H1 (cell line): Measurements from ENCODE around the gene CCDC88C. TPM values are rescaled to one million over a fixed set of nuclear protein-coding genes. Genes with fewer than 3 reads are reported as not detected.

ENCODE experiments used
- CTCF ChIA-PET: fragments of 300-600 bp; sonication (Branson Sonifier 250); formaldehyde crosslinking; loops from one replicate; lab custom pipeline; 2021; ENCODE audit not compliant: partially characterized antibody; lab: Charles Lee
- POLR2A ChIA-PET: fragments of 300-600 bp; sonication (Branson Sonifier 250); formaldehyde crosslinking; loops from one replicate; lab custom pipeline; 2021; ENCODE audit warnings: inconsistent platforms; ENCODE audit not compliant: partially characterized antibody; lab: Charles Lee
- DNase-seq, 2 experiments: peaks; one replicate each; pipeline versions ENCODE4 v3.0.0 to v3.0.0-alpha.2; 2010 to 2022; ENCODE audit warnings: low spot score in 2 of 2, low read depth in 1 of 2, mixed read lengths in 1 of 2
- FAIRE-seq: peaks from 2 replicates; lab custom pipeline; 2011; peaks lifted over from hg19 to GRCh38; lab: Jason Lieb, UNC
- H2AFZ ChIP-seq: 2 replicates; pipeline ENCODE4 v1.8.1; 2012; ENCODE audit warnings: low read length, inconsistent platforms
- H2AK5ac ChIP-seq: 2 replicates; pipeline ENCODE4 v1.6.1; 2013; ENCODE audit warnings: low read depth, low read length
- H2BK120ac ChIP-seq: replicated peaks from 2 replicates; pipeline ENCODE3; 2013; ENCODE audit warnings: low read depth, low read length, inconsistent platforms
- H2BK12ac ChIP-seq: 2 replicates; pipeline ENCODE4 v1.6.1; 2013; ENCODE audit warnings: low read depth, low read length
- H2BK15ac ChIP-seq: 2 replicates; pipeline ENCODE4 v1.6.1; 2013; ENCODE audit warnings: low read length
- H2BK20ac ChIP-seq: 2 replicates; pipeline ENCODE4 v1.6.1; 2013; ENCODE audit warnings: low read length
- H2BK5ac ChIP-seq: 2 replicates; pipeline ENCODE4 v1.6.1; 2013; ENCODE audit warnings: low read depth, low read length
- H3K14ac ChIP-seq: 2 replicates; pipeline ENCODE4 v1.6.1; 2013; ENCODE audit warnings: inconsistent platforms; ENCODE audit not compliant: insufficient read length
- H3K18ac ChIP-seq: 2 replicates; pipeline ENCODE4 v1.6.1; 2013; ENCODE audit warnings: low read length; ENCODE audit errors: extremely low read depth
- H3K23ac ChIP-seq: 2 replicates; pipeline ENCODE4 v1.6.1; 2013; ENCODE audit warnings: inconsistent platforms; ENCODE audit not compliant: insufficient read length
- H3K23me2 ChIP-seq: 2 replicates; pipeline ENCODE4 v1.6.1; 2013; ENCODE audit warnings: low read depth, low read length
- H3K27ac ChIP-seq: 2 replicates; pipeline ENCODE4 v1.6.1; 2011; ENCODE audit warnings: low read depth, low read length, inconsistent platforms
- H3K27me3 ChIP-seq, 4 experiments: replicated peaks in 1 of 4; 1 replicate in 1 of 4; 2 replicates in 3 of 4; pipeline versions ENCODE4 v1.6.1 to v1.8.1; 2011 to 2013; ENCODE audit warnings: low read length in 3 of 4, mild to moderate bottlenecking in 3 of 4, inconsistent platforms in 2 of 4, mixed read lengths in 2 of 4, moderate library complexity in 1 of 4; ENCODE audit not compliant: control insufficient read depth in 3 of 4, insufficient read depth in 3 of 4; ENCODE audit errors: extremely low read depth in 1 of 4
- H3K36me3 ChIP-seq, 4 experiments: 2 replicates each; pipeline versions ENCODE4 v1.6.1 to v1.8.1; 2011 to 2013; ENCODE audit warnings: mild to moderate bottlenecking in 4 of 4, low read length in 3 of 4, moderate library complexity in 2 of 4, control low read depth in 1 of 4, inconsistent platforms in 1 of 4; ENCODE audit not compliant: insufficient read depth in 4 of 4, control insufficient read depth in 2 of 4
- H3K4ac ChIP-seq: replicated peaks from 2 replicates; pipeline ENCODE3; 2013; ENCODE audit warnings: low read length, low read depth, mixed read lengths, inconsistent platforms; ENCODE audit not compliant: insufficient read length
- H3K4me1 ChIP-seq, 4 experiments: replicated peaks in 1 of 4; 1 replicate in 1 of 4; 2 replicates in 3 of 4; pipeline versions ENCODE4 v1.6.1 to v1.8.1; 2011 to 2013; ENCODE audit warnings: low read length in 3 of 4, inconsistent platforms in 2 of 4, mixed read lengths in 1 of 4; ENCODE audit not compliant: insufficient read depth in 4 of 4, control insufficient read depth in 3 of 4
- H3K4me2 ChIP-seq, 2 experiments: 2 replicates each; pipeline versions ENCODE4 v1.6.1 to v1.8.1; 2011 to 2013; ENCODE audit warnings: low read depth in 2 of 2, low read length in 2 of 2, control low read depth in 1 of 2, inconsistent platforms in 1 of 2, mild to moderate bottlenecking in 1 of 2; ENCODE audit not compliant: insufficient read depth in 1 of 2
- H3K4me3 ChIP-seq, 4 experiments: fragments of 200-600, 300-600 bp in 1 of 4; sonication (generic), shearing (Covaris generic), sonication (Bioruptor Twin) in 1 of 4; 2 replicates each; pipeline versions ENCODE4 v1.5.1 to v1.8.1; 2011 to 2016; ENCODE audit warnings: low read length in 4 of 4, low read depth in 3 of 4, control low read depth in 2 of 4, inconsistent platforms in 2 of 4, mild to moderate bottlenecking in 2 of 4, mixed read lengths in 1 of 4, moderate library complexity in 1 of 4; ENCODE audit not compliant: insufficient read depth in 2 of 4; ENCODE audit errors: extremely low read depth in 1 of 4
- H3K56ac ChIP-seq: replicated peaks from 2 replicates; pipeline ENCODE3; 2013; ENCODE audit warnings: low read depth, mild to moderate bottlenecking, mixed read lengths, low read length, inconsistent platforms; ENCODE audit not compliant: insufficient read length
- H3K79me1 ChIP-seq: 2 replicates; pipeline ENCODE4 v1.6.1; 2013; ENCODE audit warnings: low read depth, low read length, control low read depth
- H3K79me2 ChIP-seq, 2 experiments: 2 replicates each; pipeline versions ENCODE4 v1.6.1 to v1.8.1; 2012 to 2013; ENCODE audit warnings: low read length in 2 of 2, mild to moderate bottlenecking in 2 of 2, inconsistent platforms in 1 of 2; ENCODE audit not compliant: insufficient read depth in 2 of 2, control insufficient read depth in 1 of 2
- H3K9ac ChIP-seq, 4 experiments: replicated peaks in 1 of 4; 1 replicate in 1 of 4; 2 replicates in 3 of 4; pipeline versions ENCODE4 v1.6.1 to v1.8.1; 2011 to 2013; ENCODE audit warnings: low read depth in 3 of 4, low read length in 3 of 4, control low read depth in 2 of 4, mild to moderate bottlenecking in 2 of 4, moderate library complexity in 2 of 4, inconsistent platforms in 1 of 4; ENCODE audit errors: extremely low read depth in 1 of 4
- H3K9me3 ChIP-seq, 2 experiments: 2 replicates each; pipeline versions ENCODE4 v1.6.1 to v1.8.1; 2012 to 2013; ENCODE audit warnings: mild to moderate bottlenecking in 2 of 2, moderate library complexity in 2 of 2, control low read depth in 1 of 2, inconsistent platforms in 1 of 2, low read depth in 1 of 2, low read length in 1 of 2, mixed read lengths in 1 of 2; ENCODE audit not compliant: insufficient read depth in 2 of 2
- H4K20me1 ChIP-seq, 2 experiments: replicated peaks in 1 of 2; 2 replicates each; pipeline versions ENCODE3 to v1.8.1; 2011 to 2013; ENCODE audit warnings: inconsistent platforms in 2 of 2, low read length in 2 of 2, mild to moderate bottlenecking in 1 of 2; ENCODE audit not compliant: insufficient read depth in 2 of 2, control insufficient read depth in 1 of 2
- H4K5ac ChIP-seq: 2 replicates; pipeline ENCODE4 v1.6.1; 2013; ENCODE audit warnings: low read length, low read depth, mixed read lengths, inconsistent platforms; ENCODE audit not compliant: insufficient read length
- H4K8ac ChIP-seq: 2 replicates; pipeline ENCODE4 v1.8.0; 2013; ENCODE audit warnings: mild to moderate bottlenecking, moderate library complexity, low read length, inconsistent platforms; ENCODE audit not compliant: insufficient read depth; ENCODE audit errors: extremely low read depth
- H4K91ac ChIP-seq: replicated peaks from 2 replicates; pipeline ENCODE3; 2013; ENCODE audit warnings: low read length, mixed read lengths, inconsistent platforms; ENCODE audit not compliant: insufficient read length
- CEBPB ChIP-seq: IDR thresholded peaks from 2 replicates; pipeline ENCODE4 v1.6.1; 2012; ENCODE audit warnings: low read depth, low read length
- GTF2F1 ChIP-seq: IDR thresholded peaks from 2 replicates; pipeline ENCODE4 v1.6.1; 2012; ENCODE audit warnings: low read depth, low read length, improper control_type of control experiment, borderline replicate concordance
- MAX ChIP-seq: IDR thresholded peaks from 2 replicates; pipeline ENCODE4 v1.6.1; 2012; ENCODE audit warnings: inconsistent platforms
- NANOG ChIP-seq: IDR thresholded peaks from 2 replicates; pipeline ENCODE4 v1.6.1; 2011; ENCODE audit warnings: low read length, low read depth, mild to moderate bottlenecking, inconsistent platforms; ENCODE audit not compliant: insufficient read depth, poor library complexity, severe bottlenecking
- PHF8 ChIP-seq: fragments of 200-600 bp; sonication (generic); conservative IDR thresholded peaks from 2 replicates; pipeline ENCODE4 v1.7.1; 2012; ENCODE audit warnings: low read depth, mild to moderate bottlenecking, inconsistent platforms, low read length, moderate library complexity
- RNF2 ChIP-seq: fragments of 200-900, 300-1000 bp; sonication (generic); IDR thresholded peaks from 2 replicates; pipeline ENCODE4 v1.7.1; 2016; ENCODE audit warnings: borderline replicate concordance, low read depth, mild to moderate bottlenecking, antibody characterized with exemption, low read length; ENCODE audit not compliant: poor library complexity, severe bottlenecking; ENCODE audit errors: missing control alignments
- SIRT6 ChIP-seq: IDR thresholded peaks from one replicate; pipeline ENCODE4 v1.7.1; 2012; ENCODE audit warnings: low read length, inconsistent platforms
- TEAD4 ChIP-seq: IDR thresholded peaks from 2 replicates; pipeline ENCODE4 v1.6.1; 2012; ENCODE audit warnings: low read depth, low read length, inconsistent platforms, mixed read lengths
- WGBS, 2 experiments: shearing (Covaris generic) in 1 of 2; methylation state at CpG; one replicate each; pipeline versions ENCODE4 v1.1.6 to v1.1.7; 2013 to 2015; ENCODE audit warnings: low lambda C conversion rate in 2 of 2, mixed read lengths in 2 of 2, inconsistent platforms in 1 of 2, low coverage in 1 of 2, missing lambda C conversion rate in 1 of 2; ENCODE audit not compliant: insufficient replicate concordance in 2 of 2, insufficient coverage in 1 of 2, insufficient read length in 1 of 2; ENCODE audit errors: extremely low coverage in 1 of 2, missing lambda C conversion rate in 1 of 2; 5-methylcytosine and 5-hydroxymethylcytosine counted together
- polyA plus RNA-seq, 7 experiments: library from polyadenylated mRNA; depleted of rRNA in 3 of 7; stranded (reverse) in 5 of 7; unstranded in 2 of 7; fragments of >200 nt in 5 of 7; fragments of 200-250 nt in 2 of 7; gene quantifications; 1 replicate in 5 of 7; 2 replicates in 1 of 7; 4 replicates in 1 of 7; pipeline versions ENCODE4 v1.2.1 to v1.2.3, GENCODE V29; 2011 to 2013; ENCODE audit warnings: missing spikeins in 2 of 7, mixed read lengths in 2 of 7
- total RNA-seq: library from RNA; stranded (reverse); fragmentation: NEBNext Ultra II Directional; extraction: Animal tissue kit (Norgen Biotek cat#: 25700); gene quantifications from 2 replicates; pipeline ENCODE4 v1.2.1, GENCODE V29; 2021

CCDC88C gene
- total and polyA plus RNA-seq, 2 of the 8 experiments (the other 6 are each of a cell fraction or from before 2014, with no cell fraction given) = 10.3 to 57.7 TPM

DNA sequence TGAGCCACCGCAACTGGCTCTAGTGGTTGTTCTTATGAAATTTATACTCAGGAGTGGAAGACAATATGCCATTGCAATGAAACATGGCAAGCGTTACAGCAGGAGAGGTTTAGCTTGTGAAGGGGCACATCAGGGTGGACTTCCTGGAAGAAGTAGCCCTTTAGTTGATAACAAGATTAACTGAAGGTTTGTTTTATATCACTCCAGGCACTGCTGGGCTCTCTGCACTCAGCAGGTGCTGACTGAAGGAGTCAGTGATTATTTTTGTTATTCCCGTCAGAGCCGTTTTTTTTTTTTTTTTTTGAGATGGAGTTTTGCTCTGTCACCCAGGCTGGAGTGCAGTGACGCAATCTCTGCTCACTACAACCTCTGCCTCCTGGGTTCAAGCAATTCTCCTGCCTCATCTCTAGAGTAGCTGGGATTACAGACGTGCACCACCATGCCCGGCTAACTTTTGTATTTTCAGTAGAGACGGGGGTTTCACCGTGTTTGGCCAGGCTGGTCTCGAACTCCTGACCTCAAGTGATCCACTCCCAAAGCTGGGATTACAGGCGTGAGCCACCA lies 155.6 kb downstream of the CCDC88C start:
- H2BK15ac ChIP-seq = no peak overlapping the region
- no peaks in the 10 kb centered on the region for H3K9me3 ChIP-seq
- H3K4me3 ChIP-seq = no peak overlapping the region
- H3K4ac ChIP-seq = no peak overlapping the region
- H2BK5ac ChIP-seq = no peak overlapping the region
- no peak overlapping the region for H2BK12ac ChIP-seq
- H4K8ac ChIP-seq = no peak overlapping the region
- 90% methylated on average over 11 of the region's 11 CpGs; no CpG with 5 or more reads in 1 of the 2 experiments for WGBS, 2 experiments
- no peak overlapping the region for H3K14ac ChIP-seq
- no peak overlapping the region for H2AFZ ChIP-seq
- H3K4me2 ChIP-seq = no peak overlapping the region
- no peaks in the 10 kb centered on the region for H3K36me3 ChIP-seq
- H2BK120ac ChIP-seq = no peak overlapping the region
- DNase-seq (no peak), FAIRE-seq (no peak)
- H4K20me1 ChIP-seq = no peaks in the 10 kb centered on the region
- no peak overlapping the region for H3K9ac ChIP-seq
- H3K56ac ChIP-seq = no peak overlapping the region
- no peak overlapping the region for H3K18ac ChIP-seq
- H3K4me1 ChIP-seq = peaks cover 0 to 6% (median 1%) of the 10 kb centered on the region in 4 experiments; a peak in 6 of 7 replicates
- TF ChIP-seq CEBPB (peak; percentile 19; the same call in 1 of the 2 replicates), TEAD4 (no peak), MAX (no peak), SIRT6 (no peak), PHF8 (no peak), NANOG (no peak), GTF2F1 (no peak), RNF2 (no peak)
- no peak overlapping the region for H4K5ac ChIP-seq
- no peaks in the 10 kb centered on the region for H3K79me1 ChIP-seq
- H3K27me3 ChIP-seq = peaks cover 0 to 27% (median 21%) of the 10 kb centered on the region in 4 experiments; a peak in 6 of 7 replicates
- CTCF ChIA-PET = interaction anchor here (0.9 to 3.2 kb wide), 6 partner anchors 10 to 85 kb away, joined by 3 to 16 read pairs (median 4); no protein-coding TSS in a partner anchor
- peaks cover 10% of the 10 kb centered on the region; the same call in 1 of the 2 replicates for H3K23me2 ChIP-seq
- H3K27ac ChIP-seq = no peak overlapping the region
- no peak overlapping the region for H3K23ac ChIP-seq
- POLR2A ChIA-PET = interaction anchor here (0.7 kb wide), 1 partner anchor 27 kb away, joined by 3 read pairs; no protein-coding TSS in a partner anchor
- H3K79me2 ChIP-seq = no peaks in the 10 kb centered on the region
- H2AK5ac ChIP-seq = no peak overlapping the region
- H2BK20ac ChIP-seq = no peak overlapping the region
- H4K91ac ChIP-seq = no peak overlapping the region
